ENCODE measurements around the gene KCTD1.
A peak's percentile ranks its signal among the peaks of the same experiment; 100 is the strongest.

The KCTD1 gene

GRCh38 chr18:26482569-26482968 is 65.8 kb downstream of the KCTD1 start:
- H3K4ac ChIP-seq (ENCODE audit: low read length) = no peak overlapping the region
- no peak overlapping the region for H3K14ac ChIP-seq (ENCODE audit: low read length)
- H2BK120ac ChIP-seq (ENCODE audit: low read depth, low read length) = no peak overlapping the region
- WGBS, 2 donors (ENCODE audit: extremely low coverage in 2 of 2, insufficient read length in 2 of 2, insufficient replicate concordance in 1 of 2) = no CpG with 5 or more reads among the region's 5 CpGs
- H2AFZ ChIP-seq (ENCODE audit: low read length) = no peak overlapping the region
- no peak overlapping the region for H3K4me3 ChIP-seq (ENCODE audit: low read length in 2 of 2)
- no peak overlapping the region for H3K18ac ChIP-seq (ENCODE audit: low read length)
- no peak overlapping the region for H3K9ac ChIP-seq (ENCODE audit: low read depth, low read length, poor library complexity)
- H2BK5ac ChIP-seq (ENCODE audit: low read length) = no peak overlapping the region
- no peaks in the 10 kb centered on the region for H3K9me3 ChIP-seq (replicated peaks in 1 of 2; ENCODE audit: control insufficient read depth in 2 of 2, insufficient read depth in 1 of 2, low read depth in 1 of 2, low read length in 2 of 2)
- H3K23ac ChIP-seq (ENCODE audit: low read depth, low read length, poor library complexity) = no peak overlapping the region
- no peak overlapping the region for H3K4me2 ChIP-seq (ENCODE audit: insufficient read depth, low read length, poor library complexity, severe bottlenecking)
- H2AK5ac ChIP-seq (ENCODE audit: low read depth, low read length) = no peak overlapping the region
- H3K79me1 ChIP-seq (ENCODE audit: low read depth, low read length) = no peaks in the 10 kb centered on the region
- no peak for DNase-seq (ENCODE audit: low spot score)
- no peaks in the 10 kb centered on the region for H3K27me3 ChIP-seq (ENCODE audit: control insufficient read depth in 3 of 3, insufficient read depth in 3 of 3, low read depth in 1 of 3, low read length in 3 of 3)
- no peak overlapping the region for H2BK12ac ChIP-seq (ENCODE audit: low read length)
- peaks cover 0 to 34% of the 10 kb centered on the region in 2 donors for H3K36me3 ChIP-seq (replicated peaks in 1 of 2; ENCODE audit: control insufficient read depth in 2 of 2, insufficient read depth in 2 of 2, low read length in 2 of 2)
- no peak overlapping the region for H2BK15ac ChIP-seq (ENCODE audit: low read length)
- H4K8ac ChIP-seq (ENCODE audit: low read depth, low read length) = no peak overlapping the region
- H4K91ac ChIP-seq (ENCODE audit: low read depth, low read length, poor library complexity) = no peak overlapping the region
- H3K4me1 ChIP-seq (ENCODE audit: control insufficient read depth in 2 of 2, insufficient read depth in 1 of 2, low read depth in 1 of 2, low read length in 2 of 2) = peaks cover 0 to 14% of the 10 kb centered on the region in 2 donors
- no peak overlapping the region for H3K27ac ChIP-seq (replicated peaks; ENCODE audit: low read length)

- Histone ChIP-seq H3K4me3 (ENCODE audit: low read length in 2 of 2) (no peak overlapping the region), H3K4me1 (ENCODE audit: control insufficient read depth in 2 of 2, insufficient read depth in 1 of 2, low read depth in 1 of 2, low read length in 2 of 2) (peaks cover 0 to 14% of the 10 kb centered on the region in 2 donors), H2BK12ac (ENCODE audit: low read length) (no peak overlapping the region), H3K18ac (ENCODE audit: low read length) (no peak overlapping the region), H3K27ac (replicated peaks; ENCODE audit: low read length) (no peak overlapping the region), H4K8ac (ENCODE audit: low read depth, low read length) (no peak overlapping the region), H3K36me3 (replicated peaks in 1 of 2; ENCODE audit: control insufficient read depth in 2 of 2, insufficient read depth in 2 of 2, low read length in 2 of 2) (peaks cover 0 to 44% of the 10 kb centered on the region in 2 donors), H2AFZ (ENCODE audit: low read length) (no peak overlapping the region), H3K4me2 (ENCODE audit: insufficient read depth, low read length, poor library complexity, severe bottlenecking) (no peak overlapping the region), H3K23ac (ENCODE audit: low read depth, low read length, poor library complexity) (no peak overlapping the region), H3K14ac (ENCODE audit: low read length) (no peak overlapping the region), H2AK5ac (ENCODE audit: low read depth, low read length) (no peak overlapping the region), H3K79me1 (ENCODE audit: low read depth, low read length) (no peaks in the 10 kb centered on the region), H2BK15ac (ENCODE audit: low read length) (no peak overlapping the region), H3K9me3 (replicated peaks in 1 of 2; ENCODE audit: control insufficient read depth in 2 of 2, insufficient read depth in 1 of 2, low read depth in 1 of 2, low read length in 2 of 2) (no peaks in the 10 kb centered on the region), H3K27me3 (ENCODE audit: control insufficient read depth in 3 of 3, insufficient read depth in 3 of 3, low read depth in 1 of 3, low read length in 3 of 3) (no peaks in the 10 kb centered on the region), H3K4ac (ENCODE audit: low read length) (no peak overlapping the region), H2BK5ac (ENCODE audit: low read length) (no peak overlapping the region), H2BK120ac (ENCODE audit: low read depth, low read length) (no peak overlapping the region), H3K9ac (ENCODE audit: low read depth, low read length, poor library complexity) (no peak overlapping the region), H4K91ac (ENCODE audit: low read depth, low read length, poor library complexity) (no peak overlapping the region)
- WGBS, 2 donors (ENCODE audit: extremely low coverage in 2 of 2, insufficient read length in 2 of 2, insufficient replicate concordance in 1 of 2) = no CpG with 5 or more reads among the region's 8 CpGs
- no peak for DNase-seq (ENCODE audit: low spot score)
These were observed 67.2 kb downstream of the KCTD1 start for GRCh38 chr18:26480897-26481795.

- Histone ChIP-seq H3K18ac (ENCODE audit: low read length) (no peak overlapping the region), H3K4me3 (ENCODE audit: low read length in 2 of 2) (no peak overlapping the region), H2BK5ac (ENCODE audit: low read length) (no peak overlapping the region), H3K27ac (replicated peaks; ENCODE audit: low read length) (no peak overlapping the region), H3K9me3 (replicated peaks in 1 of 2; ENCODE audit: control insufficient read depth in 2 of 2, insufficient read depth in 1 of 2, low read depth in 1 of 2, low read length in 2 of 2) (no peaks in the 10 kb centered on the region), H3K27me3 (ENCODE audit: control insufficient read depth in 3 of 3, insufficient read depth in 3 of 3, low read depth in 1 of 3, low read length in 3 of 3) (no peaks in the 10 kb centered on the region), H3K9ac (ENCODE audit: low read depth, low read length, poor library complexity) (no peak overlapping the region), H3K14ac (ENCODE audit: low read length) (no peak overlapping the region), H2BK15ac (ENCODE audit: low read length) (no peak overlapping the region), H4K91ac (ENCODE audit: low read depth, low read length, poor library complexity) (no peak overlapping the region), H3K4me1 (ENCODE audit: control insufficient read depth in 2 of 2, insufficient read depth in 1 of 2, low read depth in 1 of 2, low read length in 2 of 2) (peaks cover 0 to 14% of the 10 kb centered on the region in 2 donors), H3K23ac (ENCODE audit: low read depth, low read length, poor library complexity) (no peak overlapping the region), H2AFZ (ENCODE audit: low read length) (no peak overlapping the region), H4K8ac (ENCODE audit: low read depth, low read length) (no peak overlapping the region), H2BK12ac (ENCODE audit: low read length) (no peak overlapping the region), H2AK5ac (ENCODE audit: low read depth, low read length) (no peak overlapping the region), H3K4me2 (ENCODE audit: insufficient read depth, low read length, poor library complexity, severe bottlenecking) (no peak overlapping the region), H3K4ac (ENCODE audit: low read length) (no peak overlapping the region), H3K36me3 (replicated peaks in 1 of 2; ENCODE audit: control insufficient read depth in 2 of 2, insufficient read depth in 2 of 2, low read length in 2 of 2) (peaks cover 0 to 50% of the 10 kb centered on the region in 2 donors), H2BK120ac (ENCODE audit: low read depth, low read length) (no peak overlapping the region), H3K79me1 (ENCODE audit: low read depth, low read length) (no peaks in the 10 kb centered on the region)
- WGBS, 2 donors (ENCODE audit: extremely low coverage in 2 of 2, insufficient read length in 2 of 2, insufficient replicate concordance in 1 of 2) = no CpG with 5 or more reads among the region's 6 CpGs
- DNase-seq (ENCODE audit: low spot score) = no peak
These were observed 68.7 kb downstream of the KCTD1 start for GRCh38 chr18:26479681-26480079.

- H3K4me2 ChIP-seq (ENCODE audit: insufficient read depth, low read length, poor library complexity, severe bottlenecking) = peak overlapping the region; percentile 23
- no peak for DNase-seq (ENCODE audit: low spot score)
- H4K91ac ChIP-seq (ENCODE audit: low read depth, low read length, poor library complexity) = no peak overlapping the region
- H3K79me1 ChIP-seq (ENCODE audit: low read depth, low read length) = no peaks in the 10 kb centered on the region
- no peaks in the 10 kb centered on the region for H3K9me3 ChIP-seq (replicated peaks in 1 of 2; ENCODE audit: control insufficient read depth in 2 of 2, insufficient read depth in 1 of 2, low read depth in 1 of 2, low read length in 2 of 2)
- peak overlapping the region; percentile 15 for H3K9ac ChIP-seq (ENCODE audit: low read depth, low read length, poor library complexity)
- no peak overlapping the region for H2BK5ac ChIP-seq (ENCODE audit: low read length)
- no peak overlapping the region for H3K23ac ChIP-seq (ENCODE audit: low read depth, low read length, poor library complexity)
- H2BK12ac ChIP-seq (ENCODE audit: low read length) = no peak overlapping the region
- peak overlapping the region; percentile 43 for H3K14ac ChIP-seq (ENCODE audit: low read length)
- no CpG with 5 or more reads among the region's 26 CpGs for WGBS, 2 donors (ENCODE audit: extremely low coverage in 2 of 2, insufficient read length in 2 of 2, insufficient replicate concordance in 1 of 2)
- peaks cover 0 to 54% of the 10 kb centered on the region in 2 donors for H3K36me3 ChIP-seq (replicated peaks in 1 of 2; ENCODE audit: control insufficient read depth in 2 of 2, insufficient read depth in 2 of 2, low read length in 2 of 2)
- H3K4me3 ChIP-seq (ENCODE audit: low read length in 2 of 2) = no peak overlapping the region
- H3K27me3 ChIP-seq (ENCODE audit: control insufficient read depth in 3 of 3, insufficient read depth in 3 of 3, low read depth in 1 of 3, low read length in 3 of 3) = no peaks in the 10 kb centered on the region
- H4K8ac ChIP-seq (ENCODE audit: low read depth, low read length) = peak overlapping the region; percentile 54
- H2BK15ac ChIP-seq (ENCODE audit: low read length) = peak overlapping the region; percentile 98
- peaks cover 0 to 14% of the 10 kb centered on the region in 2 donors for H3K4me1 ChIP-seq (ENCODE audit: control insufficient read depth in 2 of 2, insufficient read depth in 1 of 2, low read depth in 1 of 2, low read length in 2 of 2)
- no peak overlapping the region for H3K4ac ChIP-seq (ENCODE audit: low read length)
- peak overlapping the region; percentile 12 for H2AK5ac ChIP-seq (ENCODE audit: low read depth, low read length)
- H2BK120ac ChIP-seq (ENCODE audit: low read depth, low read length) = no peak overlapping the region
- peak overlapping the region; percentile 94 for H3K18ac ChIP-seq (ENCODE audit: low read length)
- no peak overlapping the region for H2AFZ ChIP-seq (ENCODE audit: low read length)
- H3K27ac ChIP-seq (replicated peaks; ENCODE audit: low read length) = no peak overlapping the region
These were observed 69.2 kb downstream of the KCTD1 start for GRCh38 chr18:26479065-26479680.
